Neuronal stem cell (in vitro differentiated cells): Measurements from ENCODE around the gene LYRM4.
A peak's percentile ranks its signal among the peaks of the same experiment; 100 is the strongest.

Experiments
- DNase-seq: peaks from one replicate; pipeline ENCODE4 v3.0.0-alpha.2; 2013; ENCODE audit warnings: low spot score
- H2AFZ ChIP-seq: one replicate; pipeline ENCODE4 v1.6.1; 2013; ENCODE audit warnings: mild to moderate bottlenecking, low read length, inconsistent platforms
- H2AK5ac ChIP-seq: 2 replicates; pipeline ENCODE4 v1.6.1; 2013; ENCODE audit warnings: low read depth, mild to moderate bottlenecking, inconsistent platforms, low read length, moderate library complexity, mixed read lengths
- H2BK120ac ChIP-seq: 2 replicates; pipeline ENCODE4 v1.6.1; 2013; ENCODE audit warnings: low read depth, mild to moderate bottlenecking, inconsistent platforms, low read length, moderate library complexity, mixed read lengths
- H2BK12ac ChIP-seq: one replicate; pipeline ENCODE4 v1.6.1; 2013; ENCODE audit warnings: low read length, inconsistent platforms
- H2BK15ac ChIP-seq: 2 replicates; pipeline ENCODE4 v1.6.1; 2013; ENCODE audit warnings: mild to moderate bottlenecking, low read length, inconsistent platforms, mixed read lengths
- H2BK5ac ChIP-seq: one replicate; pipeline ENCODE4 v1.6.1; 2013; ENCODE audit warnings: inconsistent platforms, mild to moderate bottlenecking, low read length, moderate library complexity
- H3K14ac ChIP-seq: one replicate; pipeline ENCODE4 v1.6.1; 2013; ENCODE audit warnings: low read length, inconsistent platforms
- H3K18ac ChIP-seq: 2 replicates; pipeline ENCODE4 v1.6.1; 2013; ENCODE audit warnings: low read length, inconsistent platforms
- H3K23ac ChIP-seq: 2 replicates; pipeline ENCODE4 v1.6.1; 2013; ENCODE audit warnings: low read depth, mild to moderate bottlenecking, mixed read lengths, low read length, inconsistent platforms; ENCODE audit not compliant: poor library complexity
- H3K27ac ChIP-seq: replicated peaks from 3 replicates; pipeline ENCODE4 v1.5.1; 2013; ENCODE audit warnings: low read length, inconsistent platforms
- H3K27me3 ChIP-seq, 3 experiments: 2 replicates each; pipeline ENCODE4 v1.6.1; 2013; ENCODE audit warnings: low read length in 3 of 3, mild to moderate bottlenecking in 2 of 3, inconsistent platforms in 1 of 3, low read depth in 1 of 3, mixed read lengths in 1 of 3, moderate library complexity in 1 of 3; ENCODE audit not compliant: control insufficient read depth in 3 of 3, insufficient read depth in 3 of 3
- H3K36me3 ChIP-seq, 2 donors: replicated peaks in 1 of 2; 2 replicates each; pipeline ENCODE4 v1.6.1; 2013; ENCODE audit warnings: low read length in 2 of 2; ENCODE audit not compliant: control insufficient read depth in 2 of 2, insufficient read depth in 2 of 2
- H3K4ac ChIP-seq: 2 replicates; pipeline ENCODE4 v1.6.1; 2013; ENCODE audit warnings: inconsistent platforms, mild to moderate bottlenecking, low read length, moderate library complexity
- H3K4me1 ChIP-seq, 2 donors: 1 replicate in 1 of 2; 2 replicates in 1 of 2; pipeline ENCODE4 v1.6.1; 2013; ENCODE audit warnings: low read length in 2 of 2, low read depth in 1 of 2; ENCODE audit not compliant: control insufficient read depth in 2 of 2, insufficient read depth in 1 of 2
- H3K4me2 ChIP-seq: one replicate; pipeline ENCODE4 v1.6.1; 2013; ENCODE audit warnings: mild to moderate bottlenecking, low read length, inconsistent platforms; ENCODE audit not compliant: insufficient read depth, poor library complexity, severe bottlenecking
- H3K4me3 ChIP-seq, 2 donors: 2 replicates each; pipeline ENCODE4 v1.5.1; 2013; ENCODE audit warnings: low read length in 2 of 2, mild to moderate bottlenecking in 2 of 2, inconsistent platforms in 1 of 2, moderate library complexity in 1 of 2
- H3K79me1 ChIP-seq: one replicate; pipeline ENCODE4 v1.6.1; 2013; ENCODE audit warnings: low read depth, mild to moderate bottlenecking, inconsistent platforms, low read length, moderate library complexity
- H3K9ac ChIP-seq: one replicate; pipeline ENCODE4 v1.6.1; 2013; ENCODE audit warnings: mild to moderate bottlenecking, low read depth, low read length, inconsistent platforms; ENCODE audit not compliant: poor library complexity
- H3K9me3 ChIP-seq, 2 donors: replicated peaks in 1 of 2; 2 replicates each; pipeline versions ENCODE3 to v1.6.1; 2013; ENCODE audit warnings: low read length in 2 of 2, mild to moderate bottlenecking in 2 of 2, inconsistent platforms in 1 of 2, low read depth in 1 of 2, mixed read lengths in 1 of 2, moderate library complexity in 1 of 2; ENCODE audit not compliant: control insufficient read depth in 2 of 2, insufficient read depth in 1 of 2
- H4K8ac ChIP-seq: one replicate; pipeline ENCODE4 v1.6.1; 2013; ENCODE audit warnings: low read depth, mild to moderate bottlenecking, inconsistent platforms, low read length, moderate library complexity
- H4K91ac ChIP-seq: one replicate; pipeline ENCODE4 v1.6.1; 2013; ENCODE audit warnings: low read length, low read depth, mild to moderate bottlenecking, inconsistent platforms; ENCODE audit not compliant: poor library complexity
- WGBS, 2 donors: extraction: QIAGEN DNeasy Blood & Tissue Kit; methylation state at CpG; one replicate each; pipeline ENCODE4 v1.1.7; 2013; ENCODE audit warnings: missing lambda C conversion rate in 2 of 2, mixed read lengths in 1 of 2; ENCODE audit not compliant: insufficient read length in 2 of 2, insufficient replicate concordance in 1 of 2; ENCODE audit errors: extremely low coverage in 2 of 2; 5-methylcytosine and 5-hydroxymethylcytosine counted together

The LYRM4 gene

DNA sequence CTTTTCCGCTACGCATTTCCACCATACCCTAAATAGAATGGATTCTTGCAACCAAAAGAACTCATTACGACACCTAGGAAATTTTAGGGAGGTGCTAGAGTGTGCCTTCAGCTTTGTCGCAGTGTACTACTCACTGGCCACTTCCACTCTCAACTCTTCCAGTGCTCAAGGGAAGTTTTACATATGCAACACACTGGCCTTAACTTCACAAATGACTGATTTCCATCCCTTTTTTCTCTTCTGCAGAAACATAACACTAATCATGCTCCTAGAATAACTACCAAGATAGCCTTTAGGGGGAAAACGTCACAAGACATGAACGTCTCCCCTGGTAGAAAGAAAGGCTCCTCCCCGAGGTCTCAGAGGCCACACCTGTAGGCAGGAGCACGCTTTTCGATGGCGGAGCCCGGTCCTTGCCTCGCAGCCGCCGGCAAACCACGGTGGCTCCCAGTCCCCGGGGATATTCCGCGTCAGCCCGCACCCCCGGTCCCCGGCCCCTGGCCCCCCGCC is 584 bp downstream of the LYRM4 start:
- Histone ChIP-seq H3K36me3 (peaks cover 7 to 30% of the 10 kb centered on the region in 2 donors), H2BK120ac (no peak overlapping the region), H3K4me3 (peak overlapping the region; percentile 88 to 93), H2BK12ac (no peak overlapping the region), H2AFZ (peak overlapping the region; percentile 100), H3K4me2 (peak overlapping the region; percentile 78), H3K27me3 (no peaks in the 10 kb centered on the region), H3K9me3 (peaks cover 0 to 3% of the 10 kb centered on the region in 2 donors), H3K27ac (peak overlapping the region; percentile 83), H2BK5ac (no peak overlapping the region), H4K8ac (no peak overlapping the region), H3K14ac (no peak overlapping the region), H3K18ac (no peak overlapping the region), H3K23ac (no peak overlapping the region), H3K4me1 (peaks cover 2 to 4% of the 10 kb centered on the region in 2 donors), H3K79me1 (peaks cover 7% of the 10 kb centered on the region), H4K91ac (no peak overlapping the region), H2BK15ac (no peak overlapping the region), H3K4ac (no peak overlapping the region), H2AK5ac (no peak overlapping the region), H3K9ac (no peak overlapping the region)
- no peak for DNase-seq
- WGBS, 2 donors, result no CpG with 5 or more reads among the region's 22 CpGs

DNA sequence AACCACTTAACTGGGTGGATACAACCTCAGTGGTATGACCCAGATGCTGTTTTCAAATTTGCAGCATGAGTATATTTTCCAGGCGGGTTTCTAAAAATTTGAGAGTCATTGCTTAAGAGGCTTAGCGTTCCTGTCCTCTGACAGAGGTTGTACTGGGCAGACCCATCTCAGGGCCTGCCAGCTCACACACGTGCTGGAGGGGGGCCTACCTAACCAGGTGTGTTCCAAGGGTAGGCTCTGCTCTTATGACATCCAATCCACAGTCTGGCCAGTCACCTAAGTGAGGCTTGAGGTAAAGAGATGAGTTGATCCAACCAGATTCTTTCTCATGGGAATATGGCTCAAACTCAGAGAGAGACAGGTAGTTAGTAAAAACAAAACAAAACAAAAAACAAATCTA is 1.3 kb downstream of the LYRM4 start:
- H3K18ac ChIP-seq, result no peak overlapping the region
- H3K4ac ChIP-seq, result no peak overlapping the region
- H3K27me3 ChIP-seq, result no peaks in the 10 kb centered on the region
- H3K79me1 ChIP-seq, result peaks cover 7% of the 10 kb centered on the region
- no peak overlapping the region for H3K14ac ChIP-seq
- no peak overlapping the region for H2BK5ac ChIP-seq
- H3K23ac ChIP-seq, result no peak overlapping the region
- H2BK12ac ChIP-seq, result no peak overlapping the region
- no peak overlapping the region for H2AK5ac ChIP-seq
- H4K8ac ChIP-seq, result no peak overlapping the region
- H2BK15ac ChIP-seq, result no peak overlapping the region
- H3K9me3 ChIP-seq, result peaks cover 0 to 3% of the 10 kb centered on the region in 2 donors
- H3K4me2 ChIP-seq, result no peak overlapping the region
- H3K4me3 ChIP-seq, result peak overlapping the region in 1 of 2 donors; percentile 88
- no peak overlapping the region for H3K9ac ChIP-seq
- peak overlapping the region; percentile 100 for H2AFZ ChIP-seq
- DNase-seq, result no peak
- H3K36me3 ChIP-seq, result peaks cover 7 to 38% of the 10 kb centered on the region in 2 donors
- H3K27ac ChIP-seq, result no peak overlapping the region
- no peak overlapping the region for H4K91ac ChIP-seq
- no CpG with 5 or more reads among the region's 3 CpGs for WGBS, 2 donors
- H3K4me1 ChIP-seq, result peaks cover 2 to 4% of the 10 kb centered on the region in 2 donors
- no peak overlapping the region for H2BK120ac ChIP-seq

DNA sequence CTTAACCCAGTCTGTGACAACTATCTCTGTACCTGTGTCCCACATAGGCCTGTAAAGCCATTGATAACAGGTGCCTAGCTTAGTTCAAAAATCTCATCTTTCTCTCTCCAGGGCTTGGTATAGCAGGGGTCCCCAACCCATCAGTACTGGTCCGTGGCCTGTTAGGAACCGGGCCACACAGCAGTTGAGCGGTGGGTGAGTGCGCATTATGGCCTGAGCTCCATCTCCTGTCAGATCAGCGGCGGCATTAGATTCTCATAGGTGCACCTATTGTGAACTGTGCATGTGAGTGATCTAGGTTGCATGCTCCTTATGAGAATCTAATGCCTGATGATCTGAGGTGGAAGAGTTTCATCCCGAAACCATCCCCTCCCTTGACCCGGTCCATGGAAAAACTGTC is 3.4 kb downstream of the LYRM4 start:
- H2AFZ ChIP-seq, result no peak overlapping the region
- no peak overlapping the region for H3K9ac ChIP-seq
- no peak overlapping the region for H4K8ac ChIP-seq
- H2BK5ac ChIP-seq, result no peak overlapping the region
- WGBS, 2 donors, result no CpG with 5 or more reads among the region's 8 CpGs
- H2BK120ac ChIP-seq, result no peak overlapping the region
- no peak overlapping the region for H2AK5ac ChIP-seq
- no peak overlapping the region for H3K27ac ChIP-seq
- no peak overlapping the region for H3K4ac ChIP-seq
- H4K91ac ChIP-seq, result no peak overlapping the region
- peaks cover 10 to 57% of the 10 kb centered on the region in 2 donors for H3K36me3 ChIP-seq
- no peak overlapping the region for H2BK15ac ChIP-seq
- peaks cover 0 to 4% of the 10 kb centered on the region in 2 donors for H3K4me1 ChIP-seq
- H3K79me1 ChIP-seq, result peaks cover 7% of the 10 kb centered on the region
- H3K14ac ChIP-seq, result no peak overlapping the region
- DNase-seq, result no peak
- H3K9me3 ChIP-seq, result peaks cover 0 to 3% of the 10 kb centered on the region in 2 donors
- no peak overlapping the region for H3K4me3 ChIP-seq
- no peak overlapping the region for H3K18ac ChIP-seq
- H2BK12ac ChIP-seq, result no peak overlapping the region
- H3K4me2 ChIP-seq, result no peak overlapping the region
- H3K23ac ChIP-seq, result no peak overlapping the region
- H3K27me3 ChIP-seq, result no peaks in the 10 kb centered on the region

DNA sequence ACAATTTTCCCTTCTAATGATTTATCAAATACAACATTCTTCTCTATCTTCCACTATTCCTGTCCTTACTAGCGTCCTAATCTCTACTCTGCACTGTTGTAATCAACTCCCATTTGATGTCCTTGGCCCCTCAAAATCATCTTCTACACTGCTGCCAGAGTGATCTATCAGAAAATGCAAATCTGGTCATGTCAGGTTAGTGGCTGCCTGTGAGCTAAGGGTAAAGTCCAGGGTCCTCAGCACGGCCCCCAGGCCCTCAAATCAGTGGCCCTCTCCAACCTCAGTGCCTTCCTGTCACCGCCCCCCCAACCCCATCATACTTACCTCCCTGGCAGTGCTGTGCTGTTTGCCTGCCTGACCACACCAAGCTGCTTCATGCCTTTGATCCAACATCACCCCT is 3.8 kb downstream of the LYRM4 start:
- H2BK5ac ChIP-seq, result no peak overlapping the region
- H3K4me2 ChIP-seq, result no peak overlapping the region
- peaks cover 0 to 3% of the 10 kb centered on the region in 2 donors for H3K9me3 ChIP-seq
- H3K79me1 ChIP-seq, result peaks cover 4% of the 10 kb centered on the region
- DNase-seq, result no peak
- H3K27me3 ChIP-seq, result no peaks in the 10 kb centered on the region
- no peak overlapping the region for H2BK120ac ChIP-seq
- H3K27ac ChIP-seq, result no peak overlapping the region
- H2BK15ac ChIP-seq, result no peak overlapping the region
- H2BK12ac ChIP-seq, result no peak overlapping the region
- H3K4me3 ChIP-seq, result no peak overlapping the region
- H3K36me3 ChIP-seq, result peaks cover 12 to 61% of the 10 kb centered on the region in 2 donors
- no peak overlapping the region for H3K18ac ChIP-seq
- no peak overlapping the region for H4K8ac ChIP-seq
- H3K14ac ChIP-seq, result no peak overlapping the region
- no peak overlapping the region for H2AK5ac ChIP-seq
- 100% methylated on average over 1 of the region's 3 CpGs; no CpG with 5 or more reads in 1 of the 2 donors for WGBS, 2 donors
- H3K4me1 ChIP-seq, result peaks cover 0 to 4% of the 10 kb centered on the region in 2 donors
- H3K9ac ChIP-seq, result no peak overlapping the region
- no peak overlapping the region for H2AFZ ChIP-seq
- no peak overlapping the region for H3K4ac ChIP-seq
- H3K23ac ChIP-seq, result no peak overlapping the region
- no peak overlapping the region for H4K91ac ChIP-seq
